Measurements from ENCODE around the gene CTBP2. TPM values are rescaled to one million over a fixed set of nuclear protein-coding genes. Genes with fewer than 3 reads are reported as not detected.

Gene CTBP2
- polyA plus RNA-seq, 6 donors from 2014 or later: 0.11 to 2.1 (median 0.40) TPM; not detected in 1

- no peaks in the 10 kb centered on the region for H3K4me1 Mint-ChIP-seq
- ATAC-seq (ENCODE audit: low read depth in 2 of 2) (no peak), DNase-seq (no peak)
- no peaks in the 10 kb centered on the region for H3K9me3 Mint-ChIP-seq
- H3K36me3 Mint-ChIP-seq: no peaks in the 10 kb centered on the region
- H3K27me3 Mint-ChIP-seq: no peaks in the 10 kb centered on the region
- H3K4me3 Mint-ChIP-seq: no peak overlapping the region
- H3K27ac Mint-ChIP-seq: no peak overlapping the region
Observed at GRCh38 chr10:125010362-125010761, 150.0 kb downstream of the CTBP2 start.

DNA sequence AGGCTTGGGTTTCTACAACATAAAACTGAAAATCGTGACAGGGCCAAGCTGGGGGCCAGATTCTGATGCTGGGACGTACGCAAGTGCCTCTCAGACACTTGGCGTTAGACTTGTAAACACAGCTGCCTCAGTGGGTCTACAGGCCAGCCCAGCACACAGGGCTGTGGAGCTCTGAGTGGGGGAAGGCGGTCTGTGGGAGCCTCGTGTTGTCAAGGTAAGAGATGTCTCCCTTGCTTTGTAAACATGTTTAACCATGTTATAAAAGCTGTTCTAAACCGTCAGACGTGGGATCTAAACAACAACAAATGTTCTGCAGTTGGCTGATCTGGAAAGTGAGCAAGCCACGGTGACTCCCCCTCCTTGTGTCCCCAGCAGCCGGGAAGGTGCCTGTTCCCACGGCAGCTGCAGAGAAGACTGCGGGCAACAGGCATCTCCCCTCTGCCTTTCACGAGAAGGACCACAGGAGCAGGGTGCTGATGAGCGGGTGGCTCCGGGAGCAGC lies 150.7 kb downstream of the CTBP2 start:
- Mint-ChIP-seq H3K27me3 (no peaks in the 10 kb centered on the region), H3K36me3 (no peaks in the 10 kb centered on the region), H3K27ac (no peak overlapping the region), H3K4me1 (no peaks in the 10 kb centered on the region), H3K9me3 (no peaks in the 10 kb centered on the region), H3K4me3 (no peak overlapping the region)
- ATAC-seq (ENCODE audit: low read depth in 2 of 2): no peak
- no peak for DNase-seq

DNA sequence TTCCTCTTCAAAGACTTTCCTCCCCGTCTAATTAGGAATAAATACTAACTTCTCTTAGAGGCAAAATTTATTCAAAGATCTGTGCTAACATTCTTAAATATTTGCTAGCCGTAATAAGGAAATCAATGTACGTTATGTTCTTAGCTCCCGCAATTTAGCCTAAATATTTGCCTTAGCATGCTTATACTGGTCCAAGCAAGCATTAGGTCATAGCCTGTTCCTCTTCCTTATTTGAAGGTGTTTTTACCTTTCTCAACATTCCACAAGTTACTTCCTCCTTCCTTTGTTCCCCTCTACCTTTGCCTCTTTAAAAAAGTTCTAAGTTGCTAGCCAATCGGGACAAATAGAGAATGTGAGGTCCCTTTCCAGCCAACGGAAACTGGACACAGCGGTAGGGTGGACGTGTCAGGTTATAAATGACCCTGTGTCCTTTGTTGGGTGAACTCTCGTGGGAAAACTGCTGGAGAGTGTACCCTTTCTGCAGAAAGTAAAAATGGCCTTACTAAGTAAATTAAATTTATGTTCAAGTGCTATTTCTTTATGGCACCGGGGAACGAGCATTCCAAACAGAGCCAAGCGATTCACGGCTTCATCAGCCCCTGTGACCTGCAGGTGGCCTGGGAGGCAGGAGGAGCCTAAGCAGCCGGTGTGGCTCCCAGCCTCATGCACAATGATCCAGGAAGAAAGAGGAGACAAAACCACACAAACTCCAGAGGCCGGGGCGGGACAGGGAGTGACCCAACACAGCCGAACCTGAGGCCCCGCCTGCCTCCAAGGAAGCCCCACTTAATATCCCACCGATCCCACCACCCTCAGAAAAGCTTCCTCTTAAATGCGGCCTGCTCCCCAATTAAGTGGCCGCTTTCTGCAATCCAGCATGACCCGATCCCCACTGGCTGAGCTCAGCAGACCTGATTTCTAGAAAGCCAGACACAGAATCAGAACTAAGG lies 151.4 kb downstream of the CTBP2 start:
- H3K4me3 Mint-ChIP-seq: no peak overlapping the region
- H3K36me3 Mint-ChIP-seq: no peaks in the 10 kb centered on the region
- DNase-seq (no peak), ATAC-seq (ENCODE audit: low read depth in 2 of 2) (no peak)
- no peaks in the 10 kb centered on the region for H3K27me3 Mint-ChIP-seq
- H3K4me1 Mint-ChIP-seq: no peaks in the 10 kb centered on the region
- no peaks in the 10 kb centered on the region for H3K9me3 Mint-ChIP-seq
- no peak overlapping the region for H3K27ac Mint-ChIP-seq

GRCh38 chr10:125007436-125007835 lies 152.9 kb downstream of the CTBP2 start:
- Mint-ChIP-seq H3K27ac (no peak overlapping the region), H3K9me3 (no peaks in the 10 kb centered on the region), H3K27me3 (no peaks in the 10 kb centered on the region), H3K36me3 (no peaks in the 10 kb centered on the region), H3K4me3 (no peak overlapping the region), H3K4me1 (no peaks in the 10 kb centered on the region)
- DNase-seq (no peak), ATAC-seq (ENCODE audit: low read depth in 2 of 2) (no peak)

DNA sequence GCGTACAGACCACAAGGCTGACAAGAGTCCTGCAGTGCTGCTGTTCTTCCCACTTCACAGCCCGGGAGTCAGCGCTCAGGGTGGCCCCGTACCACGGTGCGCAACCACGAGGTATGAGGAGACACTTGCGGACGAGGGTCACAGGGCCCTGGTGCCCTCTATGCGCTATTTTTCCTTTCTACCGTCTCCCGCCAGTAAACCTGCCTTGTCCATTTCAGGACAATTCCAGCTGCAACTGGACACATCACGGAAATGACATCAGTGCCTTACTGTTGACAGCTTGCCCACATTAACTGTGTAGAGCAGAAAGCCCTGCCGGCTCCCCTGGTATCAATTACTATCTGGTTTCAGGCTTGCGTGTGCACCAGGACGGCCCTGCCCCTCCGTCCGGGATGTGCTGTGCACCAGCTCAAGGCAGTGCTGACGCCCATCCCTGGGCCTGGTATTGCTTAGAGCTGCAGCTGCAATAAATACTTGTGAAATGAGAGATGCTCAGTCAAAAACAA lies 153.4 kb downstream of the CTBP2 start:
- ATAC-seq (ENCODE audit: low read depth in 2 of 2): no peak
- H3K27me3 Mint-ChIP-seq: no peaks in the 10 kb centered on the region
- no peaks in the 10 kb centered on the region for H3K4me1 Mint-ChIP-seq
- DNase-seq: no peak
- H3K4me3 Mint-ChIP-seq: no peak overlapping the region
- no peaks in the 10 kb centered on the region for H3K9me3 Mint-ChIP-seq
- no peak overlapping the region for H3K27ac Mint-ChIP-seq
- no peaks in the 10 kb centered on the region for H3K36me3 Mint-ChIP-seq

DNA sequence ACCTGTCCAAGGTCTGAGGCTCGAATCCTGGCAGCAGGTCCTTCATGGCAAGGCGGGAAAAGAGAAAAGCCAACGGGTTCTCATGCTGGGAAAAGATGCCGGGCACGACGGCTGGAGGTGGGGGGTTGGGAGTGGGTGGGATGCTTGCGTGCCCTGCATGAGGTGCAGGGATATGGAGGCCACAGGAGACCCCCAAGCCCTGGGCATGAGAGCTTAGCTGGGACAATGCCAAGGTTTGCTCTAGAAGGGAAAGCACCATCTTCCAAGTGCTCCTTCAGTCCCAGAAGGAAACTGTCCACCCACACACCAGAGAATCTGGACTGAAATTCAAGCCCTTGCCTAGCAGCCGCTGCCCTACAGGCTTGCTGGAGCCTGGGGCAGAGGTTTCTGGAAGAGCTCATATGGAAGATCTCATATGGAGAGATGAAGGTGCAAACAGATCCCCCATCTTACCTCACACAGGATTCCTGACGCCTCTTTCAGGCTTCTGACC lies 154.1 kb downstream of the CTBP2 start:
- H3K4me3 Mint-ChIP-seq: no peak overlapping the region
- H3K4me1 Mint-ChIP-seq: no peaks in the 10 kb centered on the region
- no peaks in the 10 kb centered on the region for H3K9me3 Mint-ChIP-seq
- no peaks in the 10 kb centered on the region for H3K36me3 Mint-ChIP-seq
- H3K27ac Mint-ChIP-seq: no peak overlapping the region
- no peak for DNase-seq
- no peaks in the 10 kb centered on the region for H3K27me3 Mint-ChIP-seq
- ATAC-seq (ENCODE audit: low read depth in 2 of 2): no peak

GRCh38 chr10:125005312-125006187 lies 154.8 kb downstream of the CTBP2 start:
- Mint-ChIP-seq H3K27me3 (no peaks in the 10 kb centered on the region), H3K36me3 (no peaks in the 10 kb centered on the region), H3K4me1 (no peaks in the 10 kb centered on the region), H3K27ac (no peak overlapping the region), H3K9me3 (no peaks in the 10 kb centered on the region), H3K4me3 (no peak overlapping the region)
- DNase-seq (no peak), ATAC-seq (ENCODE audit: low read depth in 2 of 2) (no peak)

DNA sequence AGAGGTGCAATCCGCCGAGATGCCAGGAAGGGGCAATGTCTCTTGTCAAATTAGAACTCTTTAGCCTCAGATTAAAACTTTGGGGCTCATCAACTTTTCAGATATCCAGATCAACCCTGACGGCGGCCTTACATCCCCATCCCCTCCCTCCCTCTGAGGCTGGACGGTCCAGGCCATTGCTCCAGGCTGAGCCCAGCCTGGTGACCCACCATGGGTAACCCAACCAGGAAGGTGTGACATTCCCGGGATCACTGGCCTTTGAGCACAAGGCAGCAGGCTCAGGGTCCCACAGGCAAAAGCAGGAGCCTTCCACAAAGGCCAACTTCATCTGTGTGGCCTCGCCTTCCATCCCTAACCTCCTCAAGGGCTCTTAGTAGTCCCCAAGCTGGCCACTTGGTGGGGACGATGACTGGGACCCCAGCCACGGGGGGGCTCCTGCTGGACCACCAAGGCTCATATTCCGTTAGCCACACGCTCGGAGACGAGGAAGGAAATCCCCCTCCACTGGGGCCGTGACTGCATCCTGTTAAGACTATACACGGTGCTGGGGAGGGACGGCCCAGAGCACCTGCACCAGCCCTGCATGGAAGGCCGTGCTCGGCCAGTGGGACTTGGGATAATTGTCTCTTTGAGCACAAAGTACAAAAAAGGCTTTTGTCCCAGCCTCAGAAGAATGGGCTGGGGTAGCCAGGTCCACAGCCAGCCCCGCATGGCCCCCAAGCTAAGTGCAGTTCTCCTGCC lies 155.6 kb downstream of the CTBP2 start:
- no peaks in the 10 kb centered on the region for H3K4me1 Mint-ChIP-seq
- no peak overlapping the region for H3K27ac Mint-ChIP-seq
- no peaks in the 10 kb centered on the region for H3K27me3 Mint-ChIP-seq
- H3K4me3 Mint-ChIP-seq: no peak overlapping the region
- DNase-seq (no peak), ATAC-seq (ENCODE audit: low read depth in 2 of 2) (no peak)
- no peaks in the 10 kb centered on the region for H3K36me3 Mint-ChIP-seq
- H3K9me3 Mint-ChIP-seq: no peaks in the 10 kb centered on the region

DNA sequence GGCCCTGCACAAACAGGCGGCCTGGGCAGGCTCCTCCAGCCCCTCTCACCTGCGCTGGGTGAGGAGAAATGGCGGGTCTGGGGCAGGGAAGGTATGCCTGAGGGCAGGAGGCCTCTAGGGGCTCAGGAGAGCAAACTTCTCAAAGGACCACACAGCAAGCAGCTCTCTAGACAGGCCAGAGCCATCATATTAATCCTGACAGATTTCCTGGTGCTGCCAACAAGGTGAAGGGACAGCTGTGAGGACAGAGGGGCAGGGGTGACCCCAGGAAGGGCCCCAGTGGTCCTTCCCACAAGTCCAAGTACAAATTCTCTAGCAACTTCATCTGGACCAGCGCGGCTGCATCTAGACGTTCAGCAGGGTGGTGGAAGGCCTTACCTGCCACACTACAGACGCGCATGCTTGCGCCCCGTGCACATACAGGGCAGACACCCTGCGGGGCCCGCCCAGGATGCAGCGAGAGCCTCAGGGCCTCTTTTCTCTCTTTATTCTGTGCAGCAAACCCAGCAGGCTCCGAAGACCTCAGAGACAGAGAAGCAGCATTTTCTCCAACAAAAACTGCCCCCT lies 156.4 kb downstream of the CTBP2 start:
- Mint-ChIP-seq H3K27ac (no peak overlapping the region), H3K4me3 (no peak overlapping the region), H3K9me3 (no peaks in the 10 kb centered on the region), H3K4me1 (no peaks in the 10 kb centered on the region), H3K27me3 (no peaks in the 10 kb centered on the region), H3K36me3 (no peaks in the 10 kb centered on the region)
- DNase-seq (no peak), ATAC-seq (ENCODE audit: low read depth in 2 of 2) (no peak)

GRCh38 chr10:125003146-125003900 lies 157.0 kb downstream of the CTBP2 start:
- Mint-ChIP-seq H3K27ac (no peak overlapping the region), H3K4me3 (no peak overlapping the region), H3K36me3 (no peaks in the 10 kb centered on the region), H3K4me1 (no peaks in the 10 kb centered on the region), H3K9me3 (no peaks in the 10 kb centered on the region), H3K27me3 (no peaks in the 10 kb centered on the region)
- ATAC-seq (ENCODE audit: low read depth in 2 of 2) (no peak), DNase-seq (no peak)

DNA sequence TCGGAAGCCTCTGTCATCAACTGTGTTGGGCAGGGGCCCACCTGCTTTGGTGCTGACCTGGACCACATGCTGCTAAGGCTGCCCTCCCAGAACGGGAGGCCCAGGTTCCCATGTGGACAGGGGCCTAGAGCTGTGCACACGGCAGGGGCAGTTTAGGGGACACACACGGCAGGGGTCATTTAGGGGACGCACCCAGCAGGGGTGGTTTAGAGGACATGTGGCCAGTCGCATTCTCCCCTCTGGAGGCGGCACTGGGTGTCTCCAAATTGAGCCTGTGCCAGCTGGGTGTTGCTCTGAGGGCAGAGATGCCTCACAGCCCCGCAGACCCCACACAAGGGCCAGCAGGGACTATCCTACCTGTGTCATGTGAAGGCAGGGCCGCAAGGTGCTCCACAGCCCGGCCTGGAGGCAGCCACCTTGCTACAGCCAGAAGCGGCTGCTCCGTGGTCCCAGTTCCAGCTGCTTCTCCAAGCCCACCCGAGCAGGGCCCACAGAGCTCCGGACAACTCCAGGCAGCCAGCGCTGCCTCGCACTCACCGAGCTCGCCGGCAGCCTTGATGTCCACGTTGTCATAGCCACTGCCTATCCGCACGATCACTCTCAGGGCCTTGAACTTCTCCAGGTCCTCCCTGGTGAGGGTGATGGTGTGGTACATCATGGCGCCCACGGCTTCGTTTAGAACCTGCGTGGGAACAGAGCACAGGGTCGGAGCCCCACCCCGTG lies 157.8 kb downstream of the CTBP2 start:
- H3K9me3 Mint-ChIP-seq: no peaks in the 10 kb centered on the region
- H3K27me3 Mint-ChIP-seq: no peaks in the 10 kb centered on the region
- DNase-seq (no peak), ATAC-seq (ENCODE audit: low read depth in 2 of 2) (no peak)
- H3K27ac Mint-ChIP-seq: no peak overlapping the region
- H3K4me1 Mint-ChIP-seq: no peaks in the 10 kb centered on the region
- H3K4me3 Mint-ChIP-seq: no peak overlapping the region
- H3K36me3 Mint-ChIP-seq: no peaks in the 10 kb centered on the region

DNA sequence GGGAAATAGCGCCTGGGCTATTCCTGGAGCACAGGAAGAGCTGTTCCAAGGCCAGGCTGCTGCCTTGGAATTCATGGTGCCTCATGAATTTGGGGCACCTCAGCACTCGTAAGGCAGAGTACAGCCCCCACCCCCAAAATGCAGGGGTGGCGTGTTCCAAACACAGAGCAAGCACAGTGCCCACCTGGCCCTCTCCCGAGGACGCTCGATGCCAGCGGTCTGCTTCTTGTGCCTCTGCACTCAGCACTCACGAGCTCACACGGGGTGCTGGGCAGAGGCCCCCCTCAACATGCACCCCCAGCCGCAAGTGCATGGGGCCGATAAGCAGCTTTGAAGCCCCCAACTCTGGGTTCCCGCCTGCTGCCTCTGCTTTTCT lies 158.3 kb downstream of the CTBP2 start:
- Mint-ChIP-seq H3K4me3 (no peak overlapping the region), H3K27me3 (no peaks in the 10 kb centered on the region), H3K36me3 (no peaks in the 10 kb centered on the region), H3K4me1 (no peaks in the 10 kb centered on the region), H3K27ac (no peak overlapping the region), H3K9me3 (no peaks in the 10 kb centered on the region)
- DNase-seq: no peak
- no peak for ATAC-seq (ENCODE audit: low read depth in 2 of 2)
